Cardiac fibroblast (primary cell): ENCODE measurements around the gene PID1.

Source experiments
- DNase-seq, 2 donors: peaks; one replicate each; pipeline versions ENCODE4 v3.0.0 to v3.0.0-alpha.2; 2010; ENCODE audit warnings: low read depth in 2 of 2
- H3K4me3 ChIP-seq, 2 donors: replicated peaks in 1 of 2; 1 replicate in 1 of 2; 2 replicates in 1 of 2; pipeline ENCODE4 v1.5.1; 2011; ENCODE audit warnings: low read depth in 2 of 2, low read length in 2 of 2, mild to moderate bottlenecking in 2 of 2, moderate library complexity in 1 of 2
- TF ChIP-seq, protein P1 (sequence below): IDR thresholded peaks from one replicate; pipeline ENCODE4 v1.5.1; 2011; ENCODE audit warnings: low read depth, mild to moderate bottlenecking, low read length, inconsistent platforms

Gene PID1

DNA sequence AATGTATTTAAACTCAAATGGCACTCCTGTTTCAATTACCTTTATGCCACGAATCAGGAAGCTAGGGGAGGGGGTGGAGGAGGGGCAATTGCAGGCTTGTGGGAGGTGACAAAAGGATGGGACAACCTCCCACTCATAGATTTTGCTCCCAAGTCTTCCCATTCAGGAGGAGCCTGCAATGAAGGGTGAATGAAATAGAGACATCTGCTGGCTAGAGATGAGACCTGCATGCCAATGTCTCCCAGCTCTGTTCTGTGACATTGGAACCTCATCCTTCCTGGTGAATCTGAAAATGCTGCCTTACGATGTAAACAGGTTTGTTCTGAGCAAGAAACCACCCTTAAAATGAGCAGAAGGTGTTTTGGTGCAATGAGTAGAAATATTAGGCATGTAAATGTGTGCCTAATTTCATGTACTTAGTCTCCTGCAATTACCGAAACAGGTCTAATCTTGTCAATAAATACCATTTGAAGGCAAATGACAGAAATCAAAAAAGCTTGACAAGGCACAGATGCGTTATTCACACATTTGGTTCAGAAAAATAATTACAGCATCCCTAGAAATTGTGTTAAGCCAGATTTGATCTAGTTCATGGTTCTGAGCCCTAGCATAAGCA, 2.7 kb upstream of the PID1 start:
- TF ChIP-seq, protein P1, sequence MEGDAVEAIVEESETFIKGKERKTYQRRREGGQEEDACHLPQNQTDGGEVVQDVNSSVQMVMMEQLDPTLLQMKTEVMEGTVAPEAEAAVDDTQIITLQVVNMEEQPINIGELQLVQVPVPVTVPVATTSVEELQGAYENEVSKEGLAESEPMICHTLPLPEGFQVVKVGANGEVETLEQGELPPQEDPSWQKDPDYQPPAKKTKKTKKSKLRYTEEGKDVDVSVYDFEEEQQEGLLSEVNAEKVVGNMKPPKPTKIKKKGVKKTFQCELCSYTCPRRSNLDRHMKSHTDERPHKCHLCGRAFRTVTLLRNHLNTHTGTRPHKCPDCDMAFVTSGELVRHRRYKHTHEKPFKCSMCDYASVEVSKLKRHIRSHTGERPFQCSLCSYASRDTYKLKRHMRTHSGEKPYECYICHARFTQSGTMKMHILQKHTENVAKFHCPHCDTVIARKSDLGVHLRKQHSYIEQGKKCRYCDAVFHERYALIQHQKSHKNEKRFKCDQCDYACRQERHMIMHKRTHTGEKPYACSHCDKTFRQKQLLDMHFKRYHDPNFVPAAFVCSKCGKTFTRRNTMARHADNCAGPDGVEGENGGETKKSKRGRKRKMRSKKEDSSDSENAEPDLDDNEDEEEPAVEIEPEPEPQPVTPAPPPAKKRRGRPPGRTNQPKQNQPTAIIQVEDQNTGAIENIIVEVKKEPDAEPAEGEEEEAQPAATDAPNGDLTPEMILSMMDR = peak; percentile 88
- peak overlapping the region; percentile 1 to 16 for H3K4me3 ChIP-seq
- peak; percentile 90 to 93 for DNase-seq

DNA sequence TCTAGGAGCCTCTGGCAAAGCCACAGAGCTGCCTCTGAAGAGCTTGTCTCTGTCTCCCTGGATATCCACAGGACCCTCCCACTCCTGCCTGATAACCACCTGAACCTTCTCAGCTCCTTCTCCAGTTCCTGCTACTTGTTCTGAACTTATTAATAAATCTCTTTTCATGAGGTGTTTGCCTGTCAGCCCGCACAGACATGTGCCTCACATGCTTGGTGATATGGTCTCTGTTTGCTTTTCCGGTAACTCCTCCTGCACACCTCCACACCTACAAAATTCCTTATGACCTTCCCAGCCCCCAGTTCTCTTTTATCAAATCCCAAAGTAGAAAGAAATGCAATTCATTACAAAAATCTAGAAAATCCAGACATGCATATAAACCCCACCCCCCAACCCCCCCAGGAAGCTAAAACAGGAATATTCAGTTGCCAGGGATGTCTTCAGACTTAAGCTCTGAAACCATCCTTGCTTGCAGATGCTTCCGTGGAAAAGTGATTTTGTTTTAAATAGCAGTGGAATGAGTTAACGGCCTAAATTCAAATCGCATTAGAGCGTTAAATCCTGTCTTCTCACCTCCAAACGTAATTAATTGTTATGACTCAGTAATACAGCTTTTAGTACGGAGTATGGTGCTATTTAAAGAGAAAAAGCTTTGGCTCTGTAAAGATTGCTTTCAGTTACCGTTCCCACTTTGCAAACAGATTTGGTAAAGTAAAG, 2.1 kb upstream of the PID1 start:
- DNase-seq = peak in 1 of 2 donors; percentile 40
- H3K4me3 ChIP-seq = peak overlapping the region; percentile 1 to 16
- TF ChIP-seq, protein P1 = no peak

DNA sequence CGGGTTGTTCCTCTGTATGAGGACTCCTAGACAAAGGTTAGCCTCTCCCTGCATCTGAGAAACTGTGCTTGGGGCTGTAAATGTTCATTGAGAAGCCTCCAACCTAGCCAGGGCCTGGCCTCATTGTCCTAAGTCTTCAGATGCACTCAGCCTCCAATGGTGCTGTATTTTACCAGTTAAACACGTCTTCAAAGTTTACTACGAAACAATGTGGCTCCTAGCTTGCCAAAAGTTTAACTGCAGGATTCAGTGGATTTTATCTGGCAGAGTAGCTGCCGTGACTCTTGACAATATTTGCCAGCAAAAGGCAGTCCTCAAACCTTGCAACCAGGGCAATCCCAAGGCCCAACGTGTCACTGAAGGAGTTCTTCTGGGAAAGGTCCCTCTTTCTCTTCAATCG, 1.1 kb downstream of the PID1 start:
- TF ChIP-seq, protein P1 = no peak
- DNase-seq = no peak
- H3K4me3 ChIP-seq = peak overlapping the region; percentile 3 to 86

DNA sequence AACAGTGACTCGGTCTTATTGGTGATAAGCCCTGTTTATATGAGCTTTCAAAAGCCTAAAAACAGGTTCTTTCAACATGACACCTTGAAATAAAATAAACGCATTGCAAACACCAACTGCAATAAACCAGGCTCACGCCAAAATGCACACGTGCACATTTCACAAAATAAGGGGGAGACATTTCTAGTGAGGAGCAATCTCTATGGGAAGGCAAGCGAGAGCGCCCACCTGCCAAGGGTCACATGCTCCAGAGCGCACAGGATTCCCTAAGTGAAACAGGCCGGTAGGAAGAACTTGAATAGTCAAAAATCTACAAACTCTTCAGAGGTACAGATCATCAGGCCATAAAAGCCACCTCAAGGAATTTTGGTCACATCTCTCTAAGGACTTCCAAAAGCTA, 1.9 kb downstream of the PID1 start:
- DNase-seq = no peak
- TF ChIP-seq, protein P1 = no peak
- H3K4me3 ChIP-seq = peak overlapping the region in 1 of 2 donors; percentile 86

DNA sequence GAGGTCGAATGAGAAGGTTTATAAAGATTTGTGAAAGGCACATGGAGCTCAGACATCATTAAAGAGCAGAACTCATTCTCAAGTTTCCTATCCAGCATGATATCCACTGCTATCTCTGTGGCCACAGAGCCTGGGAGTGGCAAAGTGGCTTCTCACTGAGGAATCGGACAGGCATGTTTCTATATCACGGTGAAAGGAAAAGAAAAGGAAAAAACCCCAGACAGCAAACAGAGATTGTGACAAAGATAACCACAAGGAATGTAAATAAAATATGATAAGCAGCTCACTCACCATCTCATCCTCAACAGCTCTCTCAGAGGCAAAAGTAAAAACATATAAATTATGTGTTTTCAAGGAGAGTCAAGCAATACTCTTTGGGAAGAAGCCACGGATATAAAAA, 2.5 kb downstream of the PID1 start:
- DNase-seq = no peak
- TF ChIP-seq, protein P1 = no peak
- peak overlapping the region in 1 of 2 donors; percentile 86 for H3K4me3 ChIP-seq

DNA sequence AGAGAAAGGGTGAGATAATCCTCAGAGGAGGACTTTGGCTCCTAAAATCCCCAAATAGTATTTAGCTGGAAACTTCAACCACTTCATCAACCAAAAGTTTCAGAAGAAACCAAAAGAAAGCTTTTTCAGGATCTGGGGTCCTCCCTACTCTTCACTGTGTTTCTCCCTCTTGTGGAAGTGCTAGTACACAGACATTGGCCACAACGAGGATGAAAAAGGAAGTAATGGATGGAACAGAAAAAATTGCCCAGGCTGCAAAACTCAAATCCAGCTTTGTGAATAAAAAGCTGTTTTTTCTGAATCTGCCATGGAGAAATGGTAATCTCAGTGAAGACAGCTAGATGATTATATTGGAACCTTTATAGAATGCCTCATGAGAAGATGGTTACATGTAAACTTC, 4.0 kb downstream of the PID1 start:
- DNase-seq = no peak
- TF ChIP-seq, protein P1 = peak; percentile 17
- no peak overlapping the region for H3K4me3 ChIP-seq
